Muscle of arm (tissue), 12 donors: ENCODE measurements around the gene MPG. TPM values are rescaled to one million over a fixed set of nuclear protein-coding genes. Genes with fewer than 3 reads are reported as not detected.
"Not testable (repeated sequence)": the region's sequence is repeated elsewhere in the genome, so short reads cannot be mapped to it uniquely, and the experiment has no call there.

Experiments
- DNase-seq: peaks from one replicate; pipeline ENCODE4 v3.0.0-alpha.2; 2013
- polyA plus RNA-seq, 12 donors: library from polyadenylated mRNA; unstranded; fragments of 120-200 nt; gene quantifications; one replicate each; pipeline ENCODE4 v1.2.1, GENCODE V29; 2013; ENCODE audit not compliant: insufficient read length in 12 of 12

MPG gene
- polyA plus RNA-seq, 12 donors: 16.8 to 38.1 (median 24.6) TPM; not detected in 1

GRCh38 chr16:45454-45853, 32.6 kb upstream of the MPG start:
- DNase-seq: no peak

DNA sequence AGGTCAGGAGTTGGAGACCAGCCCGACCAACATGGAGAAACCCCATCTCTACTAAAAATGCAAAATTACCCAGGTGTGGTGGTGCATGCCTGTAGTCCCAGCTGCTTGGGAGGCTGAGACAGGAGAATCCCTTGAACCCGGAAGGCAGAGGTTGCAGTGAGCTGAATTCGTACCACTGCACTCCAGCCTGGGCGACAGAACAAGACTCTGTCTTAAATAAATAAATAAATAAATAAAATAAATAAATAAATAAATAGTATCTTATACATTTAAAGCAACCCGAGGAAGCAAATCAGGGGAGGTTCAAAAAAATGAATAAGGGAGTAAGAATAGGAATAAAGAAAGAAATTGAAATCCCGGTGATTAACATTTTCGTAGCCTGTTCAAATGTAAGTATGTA, 31.5 kb upstream of the MPG start:
- not testable (repeated sequence) for DNase-seq

DNA sequence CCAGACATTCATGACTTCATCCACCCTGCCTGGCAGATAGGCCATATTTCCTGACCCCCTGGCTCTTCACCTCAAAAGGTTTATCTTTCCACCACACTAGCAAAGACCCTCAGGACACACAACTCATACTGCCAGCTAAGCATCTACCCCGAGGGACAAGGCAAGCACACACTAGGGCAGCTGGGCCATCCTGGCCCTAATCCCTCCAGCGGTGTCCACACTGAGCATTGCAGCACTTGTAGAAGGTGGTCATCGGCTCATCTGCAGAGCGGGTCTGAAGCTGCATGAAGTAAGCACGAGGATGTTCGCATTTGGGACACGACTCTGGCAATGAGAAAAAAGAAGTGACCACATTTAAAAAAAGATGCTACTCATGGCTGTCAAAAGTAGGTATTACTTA, 30.8 kb upstream of the MPG start:
- no peak for DNase-seq

- DNase-seq: no peak
Measured at GRCh38 chr16:50769-51591, 27.0 kb upstream of the MPG start.

DNA sequence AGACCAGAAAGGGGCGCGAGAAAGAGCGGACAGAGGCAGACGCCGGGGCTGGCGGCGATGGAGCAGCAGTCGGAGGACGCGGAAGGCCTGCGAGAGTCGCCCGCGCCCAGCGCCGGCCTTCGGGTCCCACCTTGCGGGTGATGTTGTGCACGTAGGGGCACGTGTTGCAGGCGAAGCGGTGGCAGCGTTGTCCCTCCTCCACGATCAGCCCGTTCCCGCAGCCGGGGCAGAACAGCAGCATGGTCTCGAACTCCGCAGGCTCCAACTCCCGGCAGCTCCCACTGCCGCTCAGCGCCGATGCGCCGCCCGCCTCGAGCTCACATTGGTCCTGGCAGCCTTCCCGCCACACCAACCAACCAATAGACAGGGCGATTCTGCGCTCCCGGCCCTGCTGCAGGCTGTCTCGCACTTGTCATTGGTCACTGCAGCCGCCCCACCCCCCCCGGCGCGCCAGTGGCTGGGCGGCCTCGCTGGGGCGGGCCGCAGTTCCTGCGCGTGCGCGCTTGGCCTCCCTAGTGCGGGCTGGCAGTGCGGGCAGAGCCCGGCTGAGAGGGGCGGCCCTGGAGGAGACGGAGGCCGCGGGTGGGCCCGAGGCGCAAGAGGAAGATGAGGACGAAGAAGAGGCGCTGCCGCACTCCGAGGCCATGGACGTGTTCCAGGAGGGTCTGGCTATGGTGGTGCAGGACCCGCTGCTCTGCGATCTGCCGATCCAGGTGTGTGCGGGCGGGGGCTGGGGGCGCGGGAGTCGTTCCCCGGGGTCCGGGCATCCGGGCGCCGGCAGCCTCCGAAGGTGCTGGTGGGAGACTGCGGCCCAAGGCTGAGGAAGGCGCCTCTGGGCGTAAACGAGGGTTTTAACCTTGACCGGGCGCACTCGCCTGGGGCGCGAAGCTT, 24.4 kb upstream of the MPG start, which contains the start of the genes POLR3K and SNRNP25:
Gene POLR3K, minus strand, starts transcription at position 263 of the 891 bp plus-strand sequence. Its CDS starts 22 bp downstream, at position 241.
Gene SNRNP25, plus strand, starts transcription at position 483 of the 891 bp plus-strand sequence. Its CDS starts 189 bp downstream, at position 672.
- peak; percentile 96 for DNase-seq

GRCh38 chr16:54237-54581, 23.8 kb upstream of the MPG start:
- no peak for DNase-seq

- DNase-seq: no peak
Measured at GRCh38 chr16:55571-56136, 22.4 kb upstream of the MPG start.

DNA sequence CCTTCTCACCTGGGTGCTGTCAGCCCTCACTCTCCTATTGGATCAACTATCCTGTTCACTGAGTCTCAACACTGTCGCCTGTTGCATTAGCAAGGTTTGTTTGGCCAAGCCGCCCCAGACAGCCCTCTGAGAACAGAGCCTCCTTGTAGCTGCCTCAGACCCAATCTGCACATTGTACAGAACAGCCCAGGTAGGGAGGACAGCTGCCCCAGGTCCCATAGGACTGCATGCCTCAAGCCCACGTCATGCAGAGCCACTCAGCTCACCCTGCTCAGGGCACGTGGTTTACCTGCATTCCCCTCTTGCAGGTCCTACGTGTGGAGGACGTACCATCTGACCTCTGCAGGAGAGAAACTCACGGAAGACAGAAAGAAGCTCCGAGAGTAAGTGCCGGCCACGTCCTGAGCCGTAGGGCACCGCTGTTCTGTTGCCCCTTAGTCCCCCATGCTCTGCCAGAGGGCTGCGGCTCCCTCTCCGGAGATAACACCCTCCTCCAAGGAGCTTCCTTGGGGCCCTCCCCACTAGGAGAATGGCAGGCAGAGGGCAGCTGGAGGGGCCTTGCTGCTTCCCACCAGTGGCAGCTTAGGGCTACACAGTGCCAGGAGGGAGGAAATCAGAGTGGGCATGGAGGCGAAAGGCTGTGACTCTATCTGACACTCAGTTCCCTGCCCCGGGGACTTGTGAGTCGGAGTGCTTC, 21.6 kb upstream of the MPG start:
- no peak for DNase-seq

DNA sequence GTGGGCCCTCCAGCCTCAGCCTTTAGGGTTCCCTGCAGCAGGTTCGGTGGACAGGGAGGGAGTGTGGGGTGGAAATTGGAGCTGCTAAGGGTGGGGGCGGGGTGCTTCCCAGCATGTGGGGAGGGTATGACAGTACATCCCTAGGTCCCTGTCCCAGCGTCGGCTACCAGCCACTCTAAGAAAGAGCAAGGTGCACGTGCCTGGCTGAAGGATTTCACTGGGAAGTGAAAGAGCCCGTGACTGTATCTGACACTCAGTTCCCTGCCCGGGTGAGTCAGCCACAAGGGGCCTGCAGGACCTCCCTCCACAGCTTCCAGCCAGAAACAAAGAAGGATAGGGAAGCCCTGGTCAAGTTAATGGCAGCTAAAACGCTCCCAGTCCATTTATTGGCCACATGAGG, 20.3 kb upstream of the MPG start:
- no peak for DNase-seq

- no peak for DNase-seq
Measured at GRCh38 chr16:58491-59439, 19.3 kb upstream of the MPG start.

GRCh38 chr16:59440-60059, 18.5 kb upstream of the MPG start:
- no peak for DNase-seq

- no peak for DNase-seq
Measured at GRCh38 chr16:60166-60565, 17.9 kb upstream of the MPG start.

DNA sequence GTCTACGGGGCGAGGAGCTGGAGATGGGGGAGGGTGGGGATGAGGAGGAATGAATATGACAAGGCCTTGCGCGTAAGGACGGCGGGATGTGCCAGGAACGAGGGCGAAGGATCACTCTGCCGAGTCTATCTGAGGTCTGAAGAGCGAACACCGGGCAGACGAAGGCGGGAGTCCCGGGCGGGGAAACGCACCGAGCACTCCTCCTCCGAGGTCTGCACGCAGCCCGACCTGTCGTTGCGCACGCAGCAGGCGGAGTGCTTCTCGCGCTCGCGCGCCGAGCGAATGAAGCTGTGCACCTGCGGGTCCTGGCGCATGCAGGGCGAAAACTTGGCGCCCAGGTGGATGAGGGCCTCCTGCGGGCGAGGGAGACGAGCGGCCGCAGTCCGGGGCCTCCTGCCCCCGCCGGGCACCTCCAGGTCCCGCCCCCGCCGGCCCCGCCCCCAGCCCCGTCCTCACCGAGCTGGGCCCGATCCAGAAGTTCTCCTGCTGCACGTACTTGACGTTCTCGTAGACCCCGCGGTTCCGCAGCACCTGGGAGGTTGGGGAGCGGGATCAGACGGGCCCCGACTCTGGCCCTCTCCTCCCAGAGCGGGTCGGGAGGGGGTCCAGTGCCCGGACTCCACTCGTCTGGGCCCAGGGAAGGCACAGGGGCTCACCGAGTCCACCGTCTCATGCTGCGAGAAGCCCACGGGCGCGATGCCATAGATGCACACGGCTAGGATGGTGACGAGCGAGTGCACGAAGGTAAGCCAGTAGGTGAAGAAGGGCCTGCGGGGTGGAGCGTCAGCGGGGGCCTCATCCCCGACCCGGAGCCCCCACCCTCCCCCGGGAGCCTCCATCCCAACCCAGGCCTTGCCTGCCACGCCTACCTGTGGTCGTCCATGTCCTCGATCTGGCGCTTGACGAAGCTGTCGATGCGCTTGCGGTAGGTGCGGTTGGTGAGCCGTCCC, 16.8 kb upstream of the MPG start:
- no peak for DNase-seq

GRCh38 chr16:61879-62281, 16.1 kb upstream of the MPG start:
- DNase-seq: no peak

GRCh38 chr16:62283-62967, 15.6 kb upstream of the MPG start:
- DNase-seq: no peak

DNA sequence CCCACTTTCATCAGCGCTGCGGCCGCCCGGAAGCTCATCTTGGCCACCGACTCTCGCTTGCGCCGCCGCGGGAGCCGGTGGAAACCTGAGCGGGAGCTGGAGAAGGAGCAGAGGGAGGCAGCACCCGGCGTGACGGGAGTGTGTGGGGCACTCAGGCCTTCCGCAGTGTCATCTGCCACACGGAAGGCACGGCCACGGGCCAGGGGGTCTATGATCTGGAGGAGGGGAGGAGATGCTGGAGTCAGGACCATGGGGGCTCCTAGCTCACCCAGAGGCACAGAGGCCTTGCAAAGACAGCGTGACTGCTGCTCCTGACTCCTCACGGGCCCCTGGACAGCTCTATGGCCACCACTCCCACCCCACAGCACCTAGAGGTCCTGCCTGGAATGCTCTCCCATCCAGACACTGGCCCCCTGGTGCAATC, 15.0 kb upstream of the MPG start:
- no peak for DNase-seq

GRCh38 chr16:63466-63865, 14.6 kb upstream of the MPG start:
- no peak for DNase-seq
